Chondrocyte (in vitro differentiated cells): Measurements from ENCODE around the gene TTC9B. TPM values are rescaled to one million over a fixed set of nuclear protein-coding genes. Genes with fewer than 3 reads are reported as not detected.

Experiments used
- DNase-seq: peaks from one replicate; pipeline ENCODE4 v3.0.0; 2021; ENCODE audit warnings: mixed read lengths, low spot score
- H3K27ac Mint-ChIP-seq: one replicate; pipeline ENCODE4 v1.8.0; 2021; ENCODE audit warnings: mild to moderate bottlenecking, moderate library complexity, mixed read lengths; ENCODE audit not compliant: unreplicated experiment
- H3K27me3 Mint-ChIP-seq: 2 replicates; pipeline ENCODE4 v1.8.0; 2021; ENCODE audit warnings: low read depth, mixed read lengths
- H3K36me3 Mint-ChIP-seq: 2 replicates; pipeline ENCODE4 v1.8.0; 2021; ENCODE audit warnings: low read depth, mixed read lengths
- H3K4me1 Mint-ChIP-seq: 2 replicates; pipeline ENCODE4 v1.8.0; 2021; ENCODE audit warnings: low read depth, mild to moderate bottlenecking, mixed read lengths
- H3K4me3 Mint-ChIP-seq: one replicate; pipeline ENCODE4 v1.8.0; 2021; ENCODE audit warnings: mild to moderate bottlenecking, moderate library complexity, mixed read lengths; ENCODE audit not compliant: unreplicated experiment
- H3K9me3 Mint-ChIP-seq: 2 replicates; pipeline ENCODE4 v1.8.0; 2021; ENCODE audit warnings: low read depth, mixed read lengths
- total RNA-seq: library from RNA; stranded (reverse); gene quantifications from 3 replicates; pipeline ENCODE4 v1.2.1, GENCODE V29; 2021
- TF ChIP-seq, protein P1 (sequence below): fragments of 200-600 bp; sonication (generic); IDR thresholded peaks from 2 replicates; pipeline ENCODE4 v1.5.0; 2021; ENCODE audit warnings: antibody characterized with exemption, mild to moderate bottlenecking, moderate library complexity

Gene TTC9B
- total RNA-seq, 1 donor from 2014 or later: not detected

DNA sequence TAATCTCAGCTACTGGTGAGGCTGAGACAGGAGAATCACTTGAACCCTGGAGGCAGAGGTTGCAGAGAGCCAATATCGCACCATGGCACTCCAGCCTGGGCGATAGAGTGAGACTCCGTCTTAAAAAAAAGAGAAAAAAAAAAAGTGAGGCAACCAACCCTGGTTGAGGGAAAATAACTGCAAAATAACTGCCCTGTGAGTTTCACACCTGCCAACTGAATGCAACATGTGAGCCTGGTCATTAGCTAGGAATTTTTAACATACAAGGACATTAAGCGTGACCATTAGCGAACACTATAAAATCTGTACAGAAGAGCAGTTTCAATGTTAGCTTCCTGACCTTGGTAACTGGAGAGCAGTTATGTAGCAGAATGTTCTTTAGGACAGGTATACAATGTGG lies 10.7 kb upstream of the TTC9B start:
- Mint-ChIP-seq H3K9me3 (no peaks in the 10 kb centered on the region), H3K4me1 (peaks cover 33% of the 10 kb centered on the region), H3K27me3 (peaks cover 12% of the 10 kb centered on the region), H3K27ac (no peak overlapping the region), H3K36me3 (no peaks in the 10 kb centered on the region), H3K4me3 (no peak overlapping the region)
- TF ChIP-seq, protein P1, sequence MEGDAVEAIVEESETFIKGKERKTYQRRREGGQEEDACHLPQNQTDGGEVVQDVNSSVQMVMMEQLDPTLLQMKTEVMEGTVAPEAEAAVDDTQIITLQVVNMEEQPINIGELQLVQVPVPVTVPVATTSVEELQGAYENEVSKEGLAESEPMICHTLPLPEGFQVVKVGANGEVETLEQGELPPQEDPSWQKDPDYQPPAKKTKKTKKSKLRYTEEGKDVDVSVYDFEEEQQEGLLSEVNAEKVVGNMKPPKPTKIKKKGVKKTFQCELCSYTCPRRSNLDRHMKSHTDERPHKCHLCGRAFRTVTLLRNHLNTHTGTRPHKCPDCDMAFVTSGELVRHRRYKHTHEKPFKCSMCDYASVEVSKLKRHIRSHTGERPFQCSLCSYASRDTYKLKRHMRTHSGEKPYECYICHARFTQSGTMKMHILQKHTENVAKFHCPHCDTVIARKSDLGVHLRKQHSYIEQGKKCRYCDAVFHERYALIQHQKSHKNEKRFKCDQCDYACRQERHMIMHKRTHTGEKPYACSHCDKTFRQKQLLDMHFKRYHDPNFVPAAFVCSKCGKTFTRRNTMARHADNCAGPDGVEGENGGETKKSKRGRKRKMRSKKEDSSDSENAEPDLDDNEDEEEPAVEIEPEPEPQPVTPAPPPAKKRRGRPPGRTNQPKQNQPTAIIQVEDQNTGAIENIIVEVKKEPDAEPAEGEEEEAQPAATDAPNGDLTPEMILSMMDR: no peak
- no peak for DNase-seq

DNA sequence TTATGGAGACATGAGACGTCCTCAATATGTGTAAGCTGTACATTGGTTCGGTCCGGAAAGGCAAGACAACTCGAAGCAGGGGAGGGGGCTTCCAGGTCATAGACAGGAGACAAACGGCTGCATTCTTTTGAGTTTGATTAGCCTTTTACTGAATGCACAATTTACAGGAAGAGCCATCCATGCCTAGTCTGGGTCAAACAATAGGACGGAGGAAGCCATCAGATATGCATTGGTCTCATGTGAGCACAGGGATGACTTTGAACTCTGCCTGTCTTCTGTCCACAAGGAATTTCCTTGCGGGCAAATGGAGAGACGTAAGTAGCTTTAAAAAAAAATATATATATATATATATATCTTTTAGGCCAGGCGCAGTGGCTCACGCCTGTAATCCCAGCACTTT lies 10.2 kb upstream of the TTC9B start:
- H3K9me3 Mint-ChIP-seq: no peaks in the 10 kb centered on the region
- H3K36me3 Mint-ChIP-seq: no peaks in the 10 kb centered on the region
- H3K4me1 Mint-ChIP-seq: peaks cover 33% of the 10 kb centered on the region
- DNase-seq: no peak
- TF ChIP-seq, protein P1: no peak
- H3K4me3 Mint-ChIP-seq: no peak overlapping the region
- no peak overlapping the region for H3K27ac Mint-ChIP-seq
- peaks cover 12% of the 10 kb centered on the region for H3K27me3 Mint-ChIP-seq

DNA sequence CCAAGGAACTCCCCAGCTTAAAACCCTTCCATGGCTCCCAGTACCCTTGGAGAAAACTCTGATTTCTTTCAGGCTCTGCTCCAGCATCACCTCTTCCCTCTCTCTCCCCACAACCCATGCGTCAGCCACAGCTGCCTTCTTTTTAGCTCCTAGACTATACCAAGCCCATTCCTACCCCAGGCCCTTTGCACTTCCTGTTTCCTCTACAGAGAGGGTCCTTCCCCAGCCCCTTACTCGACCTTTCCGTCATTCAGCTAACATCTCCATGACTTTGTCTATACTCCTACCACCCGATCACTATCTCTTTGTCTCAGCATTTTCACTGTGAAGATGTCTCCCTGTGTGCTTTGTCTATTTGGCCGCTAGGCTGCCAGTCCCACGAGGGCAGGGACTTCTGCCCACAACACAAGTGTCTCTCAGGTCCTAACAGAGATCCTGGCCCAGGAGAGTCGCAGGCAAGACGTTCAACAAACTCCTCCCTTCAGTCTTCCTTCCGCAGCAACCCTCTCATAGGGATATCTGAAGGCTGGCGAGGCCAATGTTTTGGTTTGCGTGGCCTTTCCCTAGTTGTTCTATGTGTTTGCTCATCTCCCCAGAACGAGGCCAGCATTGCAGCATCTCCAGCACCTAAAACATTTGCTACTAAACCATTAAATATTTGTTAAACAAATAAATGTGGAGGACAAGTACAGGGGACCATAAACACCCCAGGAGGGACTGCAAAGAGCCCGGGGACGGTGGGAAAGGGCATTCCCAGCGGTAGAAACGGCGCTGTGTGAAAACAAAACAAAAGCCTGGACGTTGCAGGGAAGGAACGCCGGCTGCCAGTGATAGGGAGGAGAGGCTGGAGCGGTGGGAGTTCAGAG lies 7.5 kb upstream of the TTC9B start:
- Mint-ChIP-seq H3K36me3 (no peaks in the 10 kb centered on the region), H3K27me3 (peaks cover 12% of the 10 kb centered on the region), H3K9me3 (peaks cover 3% of the 10 kb centered on the region), H3K4me1 (peaks cover 22% of the 10 kb centered on the region), H3K4me3 (no peak overlapping the region), H3K27ac (no peak overlapping the region)
- DNase-seq: no peak
- TF ChIP-seq, protein P1: no peak

DNA sequence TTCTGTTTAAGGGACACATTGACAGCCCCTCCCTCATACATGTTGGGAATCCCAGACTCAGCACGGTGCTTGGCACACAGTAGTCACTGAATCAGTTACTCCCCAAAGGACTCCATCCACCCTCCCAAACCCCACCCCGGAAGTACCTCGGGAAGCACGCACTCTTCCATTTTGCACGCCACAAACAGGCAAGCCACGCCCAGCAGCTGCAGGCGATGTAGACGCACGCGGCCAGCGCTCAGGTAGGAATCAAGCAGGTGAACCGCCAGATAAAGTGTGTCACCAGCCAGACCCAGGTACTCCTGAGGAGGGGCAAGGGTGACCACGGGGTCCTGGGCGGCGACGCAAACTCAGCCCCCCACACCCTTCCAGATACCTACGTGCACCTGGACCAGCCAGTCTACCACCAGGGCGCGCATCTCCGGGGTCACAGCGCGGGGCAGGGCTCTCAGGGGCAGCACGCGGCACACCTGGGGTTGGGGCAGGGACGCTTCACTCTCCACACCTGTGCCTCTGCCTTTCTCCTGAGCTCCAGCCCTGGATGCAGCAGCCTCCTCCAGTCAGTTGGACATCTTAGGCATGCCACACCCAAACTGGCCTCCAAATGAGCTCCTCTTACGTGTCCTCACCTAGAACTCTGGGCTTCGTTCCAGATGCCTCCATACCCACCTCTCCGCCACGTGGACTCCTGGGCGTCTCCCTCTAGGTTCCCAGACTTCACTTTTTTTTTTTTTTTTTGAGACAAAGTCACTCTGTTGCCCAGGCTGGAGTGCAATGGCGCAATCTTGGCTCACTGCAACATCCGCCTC lies 6.4 kb upstream of the TTC9B start:
- H3K36me3 Mint-ChIP-seq: no peaks in the 10 kb centered on the region
- H3K4me3 Mint-ChIP-seq: no peak overlapping the region
- peaks cover 12% of the 10 kb centered on the region for H3K27me3 Mint-ChIP-seq
- H3K9me3 Mint-ChIP-seq: peaks cover 3% of the 10 kb centered on the region
- TF ChIP-seq, protein P1: no peak
- no peak overlapping the region for H3K27ac Mint-ChIP-seq
- H3K4me1 Mint-ChIP-seq: peaks cover 21% of the 10 kb centered on the region
- no peak for DNase-seq

DNA sequence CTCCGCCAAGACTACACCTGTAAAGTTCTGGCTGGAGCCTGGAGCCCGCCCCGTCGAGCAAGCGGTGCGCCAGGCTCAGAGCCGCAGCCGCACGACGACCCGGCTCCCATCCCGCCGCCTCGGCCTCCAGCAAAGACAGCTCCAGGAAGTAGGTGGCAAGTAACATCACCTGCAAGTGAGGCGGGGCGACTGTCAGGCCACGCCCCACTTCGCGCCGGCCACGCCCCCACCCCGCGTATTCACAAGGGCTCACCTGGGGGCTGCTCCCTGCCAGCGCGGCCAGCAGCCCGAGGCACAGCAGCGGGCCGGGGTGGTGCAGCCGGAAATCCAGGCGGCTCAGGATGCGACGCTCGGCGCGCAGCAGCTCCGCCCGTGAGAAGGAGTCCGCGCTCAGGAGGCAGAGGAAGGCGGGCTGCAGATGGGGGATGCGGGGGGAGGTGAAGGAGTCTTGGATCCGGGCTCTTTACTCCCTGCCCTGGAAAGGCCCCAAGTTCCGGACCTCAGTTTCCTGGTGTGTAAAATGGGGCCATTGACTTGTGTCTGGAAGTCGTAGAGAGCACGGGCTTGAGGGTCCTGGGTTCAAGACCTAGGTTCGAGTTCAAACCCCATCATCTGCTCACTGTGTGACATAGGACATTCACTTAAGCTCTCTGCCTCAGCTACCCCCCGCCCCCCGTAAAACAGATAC lies 5.1 kb upstream of the TTC9B start:
- Mint-ChIP-seq H3K27ac (no peak overlapping the region), H3K9me3 (peaks cover 3% of the 10 kb centered on the region), H3K27me3 (peaks cover 14% of the 10 kb centered on the region), H3K36me3 (no peaks in the 10 kb centered on the region), H3K4me1 (peaks cover 18% of the 10 kb centered on the region), H3K4me3 (no peak overlapping the region)
- TF ChIP-seq, protein P1: no peak
- DNase-seq: no peak
